Forelimb muscle (tissue), 1 donor: ENCODE results near the gene TJAP1. TPM values are rescaled to one million over a fixed set of nuclear protein-coding genes. Genes with fewer than 3 reads are reported as not detected.

ENCODE experiments used
- DNase-seq: peaks from one replicate; pipeline ENCODE4 v3.0.0-alpha.2; 2013; ENCODE audit warnings: low read depth
- polyA plus RNA-seq: library from polyadenylated mRNA; unstranded; fragments of 120-200 nt; gene quantifications from one replicate; pipeline ENCODE4 v1.2.1, GENCODE V29; 2013; ENCODE audit not compliant: insufficient read length

TJAP1 gene, protein sequence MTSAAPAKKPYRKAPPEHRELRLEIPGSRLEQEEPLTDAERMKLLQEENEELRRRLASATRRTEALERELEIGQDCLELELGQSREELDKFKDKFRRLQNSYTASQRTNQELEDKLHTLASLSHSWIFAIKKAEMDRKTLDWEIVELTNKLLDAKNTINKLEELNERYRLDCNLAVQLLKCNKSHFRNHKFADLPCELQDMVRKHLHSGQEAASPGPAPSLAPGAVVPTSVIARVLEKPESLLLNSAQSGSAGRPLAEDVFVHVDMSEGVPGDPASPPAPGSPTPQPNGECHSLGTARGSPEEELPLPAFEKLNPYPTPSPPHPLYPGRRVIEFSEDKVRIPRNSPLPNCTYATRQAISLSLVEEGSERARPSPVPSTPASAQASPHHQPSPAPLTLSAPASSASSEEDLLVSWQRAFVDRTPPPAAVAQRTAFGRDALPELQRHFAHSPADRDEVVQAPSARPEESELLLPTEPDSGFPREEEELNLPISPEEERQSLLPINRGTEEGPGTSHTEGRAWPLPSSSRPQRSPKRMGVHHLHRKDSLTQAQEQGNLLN
- 28.2 TPM for polyA plus RNA-seq

DNA sequence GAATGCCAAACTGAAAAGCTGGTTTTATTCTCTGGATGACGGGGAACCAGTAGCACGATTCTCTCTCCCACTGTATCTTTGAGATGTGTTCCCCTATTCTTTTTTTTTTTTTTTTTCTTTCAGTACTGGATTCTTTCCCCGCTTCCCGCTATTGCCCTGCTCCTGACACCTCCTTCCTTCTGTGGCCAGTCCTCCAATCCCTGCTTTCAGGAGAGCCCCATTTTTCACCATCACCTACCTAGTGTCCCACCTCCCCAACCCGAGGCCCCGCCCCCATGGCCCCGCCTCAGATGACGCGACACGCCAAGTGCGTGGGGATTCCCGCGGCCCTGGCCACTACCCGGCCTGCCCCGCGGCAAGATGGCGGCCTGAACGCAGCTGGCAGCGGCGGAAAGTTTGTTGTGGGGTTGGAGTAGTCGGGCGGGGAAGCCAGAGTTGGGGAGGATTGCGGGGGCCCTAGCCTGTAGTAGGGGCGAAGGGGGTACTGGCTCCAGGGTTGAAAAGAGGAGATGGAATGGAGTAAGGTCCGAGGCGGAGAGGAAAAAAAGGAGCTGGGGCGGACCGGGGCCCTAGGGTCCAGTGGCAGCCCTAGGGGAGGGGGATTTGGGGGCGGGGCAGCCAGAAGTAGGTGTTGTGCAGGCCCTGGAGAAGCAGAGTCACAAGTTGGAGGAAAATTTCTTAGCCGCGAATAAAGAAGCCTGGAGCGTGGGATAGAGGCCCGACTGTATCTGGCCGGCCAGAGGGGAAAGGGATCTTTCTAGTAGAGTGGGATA lies at the start of gene TJAP1:
Gene TJAP1, plus strand, starts transcription at position 336 of the 773 bp plus-strand sequence. CDS start 21,432 bp downstream, outside the sequence.
- peak; percentile 44 for DNase-seq

DNA sequence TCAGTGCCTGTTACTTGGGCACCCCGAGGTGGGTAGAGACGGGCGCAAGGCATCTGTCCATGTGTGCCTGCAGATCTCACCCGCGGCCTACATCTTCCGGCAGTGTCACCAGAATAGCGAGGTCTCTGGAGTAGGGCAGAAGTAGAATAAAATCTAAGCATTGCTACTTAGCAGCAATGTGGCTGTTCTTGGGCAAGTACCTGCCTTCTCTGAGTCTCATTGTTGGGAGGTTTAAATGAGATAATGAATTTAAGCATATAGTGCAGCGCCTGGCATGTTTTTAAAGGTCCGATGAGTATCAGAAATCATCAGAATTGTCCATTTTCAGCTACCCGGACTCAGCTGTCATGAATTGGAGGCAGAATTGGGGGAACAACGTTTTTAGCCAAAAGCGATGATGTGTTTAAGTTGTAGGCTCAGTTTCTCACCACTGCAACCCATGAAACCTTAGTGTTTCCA lies 49.2 kb upstream of the TJAP1 start:
- no peak for DNase-seq

DNA sequence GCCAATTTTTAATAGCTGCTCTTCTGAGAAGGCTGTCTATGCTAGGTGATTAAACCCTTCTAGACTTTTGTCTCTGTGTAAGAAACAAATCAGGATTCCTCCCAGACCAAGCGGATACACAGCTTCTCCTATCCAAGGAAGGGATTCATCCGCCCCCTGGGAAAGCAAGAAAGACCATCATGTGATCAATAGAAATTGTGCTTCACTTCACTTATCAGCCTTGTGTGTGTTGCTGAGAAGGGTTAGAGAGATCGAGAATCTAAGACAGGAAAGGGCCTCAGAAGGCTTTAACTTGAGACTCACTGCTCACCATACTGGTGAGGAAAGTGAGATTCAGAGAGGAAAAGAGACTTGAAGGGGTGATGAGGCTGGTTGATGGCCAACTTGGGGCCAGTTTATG lies 48.5 kb upstream of the TJAP1 start:
- DNase-seq = no peak

DNA sequence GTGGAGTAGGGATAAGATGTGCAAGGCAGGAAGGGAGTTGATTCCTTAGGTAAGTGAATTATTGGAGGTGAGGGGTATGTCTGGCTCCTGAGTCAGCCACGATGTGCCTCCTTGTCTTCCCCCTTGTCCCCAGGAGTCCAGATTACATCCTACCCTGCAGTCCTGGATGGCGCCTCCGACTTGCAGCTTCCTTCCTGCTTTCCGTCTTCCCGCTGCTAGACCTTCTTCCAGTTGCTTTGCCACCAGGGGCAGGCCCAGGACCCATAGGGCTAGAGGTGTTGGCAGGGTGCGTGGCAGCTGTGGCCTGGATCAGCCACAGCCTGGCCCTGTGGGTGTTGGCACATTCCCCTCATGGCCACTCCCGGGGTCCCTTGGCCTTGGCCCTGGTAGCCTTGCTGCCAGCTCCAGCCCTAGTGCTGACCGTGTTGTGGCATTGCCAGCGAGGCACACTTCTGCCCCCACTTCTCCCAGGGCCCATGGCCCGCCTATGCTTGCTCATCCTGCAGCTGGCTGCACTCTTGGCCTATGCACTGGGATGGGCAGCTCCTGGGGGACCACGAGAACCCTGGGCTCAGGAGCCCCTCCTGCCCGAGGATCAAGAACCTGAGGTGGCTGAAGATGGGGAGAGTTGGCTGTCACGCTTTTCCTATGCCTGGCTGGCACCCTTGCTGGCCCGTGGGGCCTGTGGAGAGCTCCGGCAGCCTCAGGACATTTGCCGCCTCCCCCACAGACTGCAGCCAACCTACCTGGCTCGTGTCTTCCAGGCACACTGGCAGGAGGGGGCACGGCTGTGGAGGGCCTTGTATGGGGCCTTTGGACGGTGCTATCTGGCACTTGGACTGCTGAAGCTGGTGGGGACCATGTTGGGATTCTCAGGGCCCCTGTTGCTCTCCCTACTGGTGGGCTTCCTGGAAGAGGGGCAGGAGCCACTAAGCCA lies 45.1 kb upstream of the TJAP1 start:
- no peak for DNase-seq

DNA sequence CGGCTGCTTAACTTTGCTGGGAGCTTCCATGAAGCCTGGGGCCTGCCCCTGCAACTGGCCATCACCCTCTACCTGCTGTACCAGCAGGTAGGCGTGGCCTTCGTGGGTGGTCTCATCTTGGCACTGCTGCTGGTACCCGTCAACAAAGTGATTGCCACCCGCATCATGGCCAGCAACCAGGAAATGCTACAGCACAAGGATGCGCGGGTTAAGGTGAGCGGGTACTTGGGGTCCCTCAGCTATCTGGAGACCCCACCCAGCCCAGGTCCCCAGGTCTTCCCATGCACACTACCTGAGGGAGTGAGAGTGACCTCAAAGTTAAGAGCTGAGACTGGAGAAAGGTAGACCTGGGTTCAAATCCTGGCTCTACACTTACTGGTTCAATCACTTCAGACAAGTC lies 44.2 kb upstream of the TJAP1 start:
- no peak for DNase-seq

DNA sequence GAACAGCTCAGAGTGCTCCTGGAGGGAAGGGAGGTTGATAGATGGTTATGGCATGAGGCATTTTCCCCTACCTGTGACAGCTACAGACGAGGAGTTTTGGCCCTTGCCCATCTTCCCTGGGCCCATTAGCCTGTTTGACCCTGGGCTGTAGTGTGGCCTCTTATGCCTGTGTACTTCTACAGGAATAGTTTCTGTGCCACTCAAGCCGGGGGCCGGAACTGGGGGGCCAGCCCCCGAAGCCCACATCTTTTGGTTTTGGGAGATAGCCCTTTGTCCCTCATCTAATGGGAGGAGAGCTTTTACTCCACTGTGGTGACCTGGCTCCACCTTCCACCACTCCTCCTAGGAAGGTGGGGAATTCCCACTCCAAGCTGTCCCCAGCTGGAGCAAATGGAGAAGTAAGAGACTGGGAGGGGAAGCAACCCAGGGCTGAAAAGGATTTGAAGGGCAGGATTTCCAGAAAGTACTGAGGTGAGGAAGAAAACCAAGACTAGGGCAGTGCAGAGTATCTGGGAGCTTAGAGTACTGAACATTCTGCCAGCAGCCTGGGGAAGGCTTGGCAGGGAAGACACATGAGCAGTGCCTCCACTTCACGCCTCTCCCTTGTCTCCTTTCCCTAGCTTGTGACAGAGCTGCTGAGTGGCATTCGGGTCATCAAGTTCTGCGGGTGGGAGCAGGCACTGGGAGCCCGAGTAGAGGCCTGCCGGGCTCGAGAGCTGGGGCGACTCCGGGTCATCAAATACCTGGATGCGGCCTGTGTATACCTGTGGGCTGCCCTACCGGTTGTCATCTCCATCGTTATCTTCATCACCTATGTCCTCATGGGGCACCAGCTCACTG lies 43.1 kb upstream of the TJAP1 start:
- no peak for DNase-seq

DNA sequence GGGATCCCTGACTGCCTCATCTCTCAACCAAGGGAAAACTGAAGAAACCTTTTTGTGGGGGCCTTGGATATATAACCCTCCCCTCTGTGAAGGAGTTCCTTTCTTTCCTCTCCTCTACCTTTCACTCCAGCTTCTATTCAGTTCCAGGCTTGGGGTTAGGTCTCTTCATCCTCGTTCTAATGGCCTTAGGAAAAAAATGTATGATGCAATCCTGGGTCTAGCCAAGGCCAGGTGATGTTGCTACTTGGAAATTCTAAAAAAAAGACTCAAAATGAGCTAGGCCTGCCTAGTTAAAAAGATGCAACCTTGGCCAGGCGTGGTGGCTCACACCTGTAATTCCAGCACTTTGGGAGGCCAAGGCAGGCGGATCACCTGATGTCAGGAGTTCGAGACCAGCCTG lies 42.4 kb upstream of the TJAP1 start:
- DNase-seq = no peak

DNA sequence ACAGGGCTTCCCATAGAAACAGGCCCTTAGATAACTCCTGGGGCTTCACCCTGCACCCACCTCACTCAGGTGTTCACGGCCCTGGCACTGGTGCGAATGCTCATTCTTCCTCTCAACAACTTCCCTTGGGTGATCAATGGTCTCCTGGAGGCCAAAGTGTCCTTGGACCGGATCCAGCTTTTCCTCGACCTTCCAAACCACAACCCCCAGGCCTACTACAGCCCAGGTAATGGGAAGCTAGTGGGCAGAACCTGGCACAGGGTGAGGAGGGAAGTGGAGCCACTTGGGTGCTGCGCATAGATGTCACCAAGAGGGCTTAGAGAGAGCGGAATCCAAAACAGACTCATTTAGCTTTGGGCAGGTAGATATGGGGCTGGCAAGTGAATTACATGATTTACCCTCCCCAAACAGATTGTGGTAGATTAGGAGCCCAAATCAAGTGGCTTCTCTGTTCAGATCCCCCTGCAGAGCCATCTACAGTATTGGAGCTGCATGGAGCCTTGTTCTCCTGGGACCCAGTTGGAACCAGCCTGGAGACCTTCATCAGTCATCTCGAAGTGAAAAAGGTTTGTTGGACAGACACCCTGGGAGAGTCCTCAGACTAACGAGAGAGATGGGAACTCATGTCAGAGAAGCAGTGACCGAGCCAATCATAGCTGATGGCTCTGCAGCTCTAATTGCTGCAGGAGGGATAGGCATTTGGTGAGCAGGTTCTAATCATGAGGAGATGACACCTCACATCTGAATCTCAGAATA lies 41.5 kb upstream of the TJAP1 start:
- no peak for DNase-seq

DNA sequence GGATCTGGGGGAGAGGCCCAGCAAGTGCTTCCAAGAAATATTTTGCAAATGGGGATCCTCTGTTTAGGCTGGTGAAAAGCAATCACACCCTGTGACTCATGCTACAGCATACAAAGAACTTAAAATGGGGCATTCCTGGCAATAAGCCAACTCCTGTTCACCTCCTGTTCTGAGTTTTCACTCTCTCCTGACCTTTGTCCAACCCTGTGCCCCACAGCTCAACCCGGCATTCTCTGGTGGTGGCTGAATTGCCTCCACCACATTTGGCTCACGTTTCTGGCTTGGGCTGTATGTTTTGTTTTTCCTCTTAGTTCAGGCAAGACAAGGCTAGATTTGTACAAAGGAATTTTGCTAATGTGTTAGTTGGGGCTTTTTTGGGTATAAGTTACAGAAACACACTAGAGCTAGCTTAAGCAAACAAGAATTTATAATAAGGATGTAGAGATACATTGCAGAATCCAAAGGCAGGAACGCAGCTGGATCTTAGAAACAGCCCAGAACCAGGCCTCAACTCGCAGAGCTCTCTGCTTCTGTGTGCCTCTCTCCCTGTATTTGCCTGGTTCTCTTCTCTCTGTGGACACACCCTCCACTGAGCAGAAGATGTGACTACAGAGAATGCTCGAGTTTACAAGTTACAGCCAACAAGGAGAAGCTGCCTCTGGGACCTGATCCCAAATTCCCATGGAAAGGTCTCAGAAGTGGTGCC lies 40.6 kb upstream of the TJAP1 start:
- no peak for DNase-seq

DNA sequence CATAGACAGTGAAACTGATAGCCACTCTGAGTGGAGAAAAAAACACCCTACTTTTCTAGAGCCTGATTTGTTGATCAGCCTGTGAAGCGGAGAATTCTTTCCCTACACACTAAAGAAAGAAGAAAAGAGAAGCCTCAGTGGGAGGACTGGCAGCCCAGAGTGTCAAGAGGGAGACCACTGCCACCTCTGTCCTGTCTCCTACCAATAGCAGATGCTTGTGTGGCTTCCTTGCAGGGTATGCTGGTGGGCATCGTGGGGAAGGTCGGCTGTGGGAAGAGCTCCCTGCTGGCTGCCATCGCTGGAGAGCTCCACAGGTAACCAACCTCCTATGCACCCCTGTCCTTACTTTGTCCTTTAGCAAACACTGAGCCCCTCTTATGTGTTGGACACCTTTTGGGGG lies 39.7 kb upstream of the TJAP1 start:
- no peak for DNase-seq

DNA sequence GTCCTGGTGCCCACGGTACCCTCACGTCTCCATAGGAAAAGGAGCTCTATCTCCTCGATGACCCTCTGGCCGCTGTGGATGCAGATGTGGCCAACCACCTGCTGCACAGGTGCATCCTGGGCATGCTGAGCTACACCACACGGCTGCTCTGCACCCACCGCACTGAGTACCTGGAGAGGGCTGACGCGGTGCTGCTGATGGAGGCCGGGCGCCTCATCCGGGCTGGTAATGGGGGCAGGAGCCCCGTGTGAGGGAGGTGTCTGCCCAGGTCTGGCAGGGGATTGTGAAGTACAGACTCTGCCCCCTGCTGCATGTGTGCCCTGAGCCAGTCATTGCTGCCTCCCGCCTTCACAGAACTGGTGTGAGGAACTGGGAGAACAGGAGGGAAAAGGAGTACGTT lies 34.4 kb upstream of the TJAP1 start:
- DNase-seq = no peak

DNA sequence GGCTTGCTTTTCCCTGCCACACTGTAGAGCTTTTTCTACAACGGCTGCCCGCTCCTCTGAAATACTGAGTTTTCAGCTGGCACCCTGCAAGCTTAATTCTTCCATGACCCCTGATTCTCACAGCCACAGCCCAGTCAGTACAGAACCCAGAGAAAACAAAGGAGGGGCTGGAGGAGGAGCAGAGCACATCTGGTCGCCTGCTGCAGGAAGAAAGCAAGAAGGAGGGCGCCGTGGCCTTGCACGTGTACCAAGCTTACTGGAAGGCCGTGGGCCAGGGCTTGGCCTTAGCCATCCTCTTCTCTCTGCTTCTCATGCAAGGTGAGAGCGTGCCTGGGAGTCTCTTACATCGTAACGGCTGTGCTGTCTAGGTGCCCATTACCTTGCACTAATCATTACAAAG lies 33.3 kb upstream of the TJAP1 start:
- no peak for DNase-seq

DNA sequence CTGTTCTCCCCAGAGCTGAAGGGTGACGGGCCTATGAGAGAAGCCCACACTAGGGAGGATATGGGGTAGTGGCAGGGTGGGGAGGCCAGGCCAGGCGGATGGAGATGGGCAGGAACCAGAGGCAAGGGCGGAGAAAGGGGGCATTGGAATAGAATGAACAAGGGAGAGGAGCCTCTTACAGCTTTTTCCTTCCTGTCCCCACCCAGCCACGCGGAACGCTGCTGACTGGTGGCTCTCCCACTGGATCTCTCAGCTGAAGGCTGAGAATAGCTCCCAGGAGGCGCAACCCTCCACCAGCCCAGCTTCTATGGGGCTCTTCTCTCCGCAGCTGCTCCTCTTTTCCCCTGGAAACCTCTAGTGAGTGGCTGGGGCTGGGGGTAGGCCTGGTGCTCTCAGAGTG lies 32.8 kb upstream of the TJAP1 start:
- no peak for DNase-seq

DNA sequence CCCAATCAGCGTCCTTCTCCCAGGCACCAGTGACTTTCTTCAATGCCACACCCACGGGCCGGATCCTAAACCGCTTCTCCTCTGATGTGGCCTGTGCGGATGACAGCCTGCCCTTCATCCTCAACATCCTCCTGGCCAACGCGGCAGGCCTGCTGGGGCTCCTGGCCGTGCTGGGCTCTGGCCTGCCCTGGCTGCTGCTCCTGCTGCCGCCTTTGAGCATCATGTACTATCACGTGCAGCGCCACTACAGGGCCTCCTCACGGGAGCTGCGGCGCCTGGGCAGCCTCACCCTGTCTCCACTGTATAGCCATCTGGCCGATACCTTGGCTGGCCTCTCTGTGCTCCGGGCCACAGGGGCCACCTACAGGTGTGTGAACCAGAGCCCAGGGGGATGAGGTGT lies 31.8 kb upstream of the TJAP1 start:
- DNase-seq = no peak

DNA sequence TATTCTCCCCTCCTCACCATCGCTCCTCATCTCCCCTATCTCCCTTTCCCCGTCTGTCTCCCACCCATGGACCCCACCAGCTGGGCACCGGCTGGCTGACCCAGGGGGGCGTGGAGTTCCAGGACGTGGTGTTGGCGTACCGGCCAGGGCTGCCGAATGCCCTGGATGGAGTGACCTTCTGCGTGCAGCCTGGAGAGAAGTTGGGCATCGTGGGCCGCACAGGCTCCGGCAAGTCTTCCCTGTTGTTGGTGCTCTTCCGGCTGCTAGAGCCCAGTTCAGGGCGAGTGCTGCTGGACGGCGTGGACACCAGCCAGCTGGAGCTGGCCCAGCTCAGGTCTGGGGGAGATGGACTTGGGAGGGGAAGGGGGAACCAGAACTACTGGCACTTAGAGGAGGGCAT lies 29.8 kb upstream of the TJAP1 start:
- no peak for DNase-seq

DNA sequence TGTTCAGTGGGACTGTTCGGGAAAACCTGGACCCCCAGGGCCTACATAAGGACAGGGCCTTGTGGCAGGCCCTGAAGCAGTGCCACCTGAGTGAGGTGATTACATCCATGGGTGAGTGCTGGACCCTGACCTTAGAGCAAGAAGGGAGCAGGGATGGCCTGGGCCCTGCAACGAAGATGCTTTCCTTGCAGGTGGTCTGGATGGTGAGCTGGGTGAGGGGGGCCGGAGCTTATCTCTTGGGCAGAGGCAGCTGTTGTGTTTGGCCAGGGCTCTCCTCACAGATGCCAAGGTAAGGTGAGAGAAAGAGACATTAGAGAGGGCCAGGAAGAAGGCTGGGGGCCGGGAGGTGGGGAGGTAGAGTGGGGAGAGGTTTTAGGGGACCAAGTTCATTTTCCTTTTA lies 28.5 kb upstream of the TJAP1 start:
- no peak for DNase-seq

DNA sequence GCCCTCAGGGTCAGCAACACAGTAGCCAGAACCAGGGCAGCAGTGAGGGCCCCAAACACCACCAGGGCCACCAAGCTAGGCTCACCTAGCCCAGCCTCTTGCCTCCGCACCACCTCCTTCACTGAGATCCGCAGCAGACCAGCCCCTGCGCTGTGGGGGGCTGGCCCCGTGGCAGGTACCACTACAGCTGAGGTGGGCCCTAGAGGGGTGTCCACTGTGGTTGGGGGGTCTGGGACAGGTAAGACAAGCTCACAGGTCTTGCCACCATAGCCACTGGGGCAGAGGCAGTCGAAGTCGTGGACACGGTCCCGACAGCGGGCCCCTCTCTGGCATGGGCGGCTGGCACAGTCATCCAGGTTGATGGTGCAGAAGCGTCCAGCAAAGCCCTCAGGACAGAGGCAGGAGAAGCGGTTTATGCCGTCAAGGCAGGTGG lies 26.7 kb upstream of the TJAP1 start:
- DNase-seq = no peak

DNA sequence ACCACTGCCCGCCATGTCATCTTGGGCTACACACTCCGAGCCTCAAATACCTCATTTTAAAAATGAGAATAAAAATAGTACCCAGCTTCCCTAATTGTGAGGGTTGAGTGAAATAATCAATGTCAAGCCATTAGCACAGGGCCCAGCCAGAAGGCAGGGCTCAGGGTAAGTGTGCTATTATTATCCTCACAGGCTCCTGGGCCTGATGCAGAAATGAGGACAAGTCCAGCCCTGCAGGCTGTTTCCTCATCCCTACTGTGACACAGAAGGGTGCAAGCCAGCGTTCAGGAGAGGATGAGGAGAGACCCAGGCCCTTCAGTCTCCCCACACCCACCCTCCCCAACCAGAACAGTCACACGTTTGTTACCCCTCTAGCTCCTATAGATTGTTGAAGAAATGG lies 26.0 kb upstream of the TJAP1 start:
- no peak for DNase-seq

DNA sequence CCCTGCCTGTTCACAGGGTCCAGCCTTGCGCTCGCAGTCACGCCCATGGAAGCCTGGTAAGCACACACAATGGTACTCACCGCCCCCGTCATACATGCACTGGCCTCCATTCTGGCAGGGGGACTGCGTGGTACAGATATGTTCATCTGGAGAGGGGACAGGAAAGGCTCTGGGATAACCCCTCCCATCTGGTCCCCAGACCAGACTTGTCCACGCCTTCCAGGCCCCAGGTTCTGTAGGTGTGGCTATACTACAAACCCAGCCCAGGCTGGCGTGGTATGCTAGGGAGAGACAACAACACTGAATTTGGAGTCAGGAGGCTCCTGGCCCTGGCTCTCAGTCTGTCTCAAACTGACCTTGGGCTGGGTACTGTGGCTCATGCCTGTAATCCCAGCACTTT lies 25.4 kb upstream of the TJAP1 start:
- no peak for DNase-seq
